ENCODE measurements around the gene PLXDC2.

The PLXDC2 gene

DNA sequence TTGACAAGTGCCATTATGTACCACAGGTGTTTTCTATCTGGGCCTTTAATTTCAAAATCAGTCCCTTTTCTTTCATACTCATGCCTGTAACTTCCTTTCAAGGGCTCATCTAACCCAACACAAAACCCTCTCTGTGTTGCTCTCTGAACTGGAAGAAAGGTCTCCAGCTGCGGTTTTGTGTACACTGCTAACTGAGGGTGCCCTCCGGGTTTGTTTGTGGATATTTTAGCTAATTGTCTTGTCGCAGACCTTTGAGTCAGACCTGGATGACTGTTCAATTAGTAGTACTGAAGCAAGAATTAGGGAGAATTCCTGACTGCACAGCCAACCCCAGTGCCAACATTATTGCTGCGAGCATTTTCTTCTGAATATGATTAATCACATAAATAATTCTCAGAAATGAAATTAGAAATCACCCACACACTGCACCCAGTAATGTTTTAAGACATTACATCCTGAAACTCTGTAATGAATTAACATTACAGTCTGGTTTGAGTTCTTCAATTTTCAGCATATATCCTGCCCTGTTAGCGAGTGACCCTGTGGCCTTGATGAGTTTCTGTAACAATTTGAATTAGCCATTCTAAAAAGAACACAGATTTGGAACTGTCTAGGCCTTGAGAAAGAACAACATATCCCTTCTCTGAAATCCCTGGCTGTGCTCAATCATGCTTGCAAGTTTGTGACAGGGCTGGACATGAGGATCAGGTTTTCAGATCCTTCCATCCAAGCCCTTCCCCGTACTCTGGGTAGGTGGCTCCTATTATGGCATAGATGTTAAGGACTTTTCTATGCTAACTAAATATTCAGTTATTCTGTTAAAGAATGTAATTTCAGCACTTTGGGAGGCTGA lies 460.1 kb downstream of the PLXDC2 start:
- CTCF ChIA-PET: no interaction called here
- TF ChIP-seq ARNT (IDR thresholded peaks at IDR 0.05): no peak
- TF ChIP-seq FOXM1 (IDR thresholded peaks at IDR 0.05; ENCODE audit: borderline replicate concordance): no peak
- TF ChIP-seq HDGF (IDR thresholded peaks at IDR 0.05; ENCODE audit: borderline replicate concordance): no peak
- TF ChIP-seq LEF1 (IDR thresholded peaks at IDR 0.05; ENCODE audit: borderline replicate concordance): no peak
- no peak for TF ChIP-seq SP1 (IDR thresholded peaks at IDR 0.05)
- TF ChIP-seq, protein P1, sequence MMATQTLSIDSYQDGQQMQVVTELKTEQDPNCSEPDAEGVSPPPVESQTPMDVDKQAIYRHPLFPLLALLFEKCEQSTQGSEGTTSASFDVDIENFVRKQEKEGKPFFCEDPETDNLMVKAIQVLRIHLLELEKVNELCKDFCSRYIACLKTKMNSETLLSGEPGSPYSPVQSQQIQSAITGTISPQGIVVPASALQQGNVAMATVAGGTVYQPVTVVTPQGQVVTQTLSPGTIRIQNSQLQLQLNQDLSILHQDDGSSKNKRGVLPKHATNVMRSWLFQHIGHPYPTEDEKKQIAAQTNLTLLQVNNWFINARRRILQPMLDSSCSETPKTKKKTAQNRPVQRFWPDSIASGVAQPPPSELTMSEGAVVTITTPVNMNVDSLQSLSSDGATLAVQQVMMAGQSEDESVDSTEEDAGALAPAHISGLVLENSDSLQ (IDR thresholded peaks at IDR 0.05): no peak
- no peak for TF ChIP-seq ELF4 (IDR thresholded peaks at IDR 0.05)
- no peak for TF ChIP-seq CTBP1 (IDR thresholded peaks at IDR 0.05; ENCODE audit: borderline replicate concordance)
- TF ChIP-seq NFRKB (IDR thresholded peaks at IDR 0.05): no peak
- no peak for TF ChIP-seq FOXA1 (IDR thresholded peaks at IDR 0.05)
- TF ChIP-seq L3MBTL2 (conservative IDR thresholded peaks at IDR 0.05): no peak
- TF ChIP-seq TARDBP (IDR thresholded peaks at IDR 0.05): no peak
- POLR2A ChIA-PET: no interaction called here
- no peak for DNase-seq (ENCODE audit: extremely low spot score)

DNA sequence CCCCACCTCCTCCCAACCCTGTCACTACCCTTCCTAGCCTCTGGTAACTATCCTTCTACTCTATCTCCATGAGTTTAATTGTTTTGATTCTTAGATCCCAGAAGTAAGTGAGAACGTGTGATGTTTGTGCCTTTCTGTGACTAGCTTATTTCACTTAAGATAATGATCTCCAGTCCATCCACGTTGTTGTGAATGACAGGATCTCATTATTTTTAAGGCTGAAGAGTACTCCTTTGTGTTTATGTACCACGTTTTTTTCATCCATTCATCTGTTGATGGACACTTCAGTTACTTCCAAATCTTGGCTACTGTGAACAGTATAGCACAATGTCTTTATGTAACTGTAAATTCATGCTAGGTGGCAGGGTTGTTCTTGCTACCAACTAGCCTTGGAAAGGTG lies 461.6 kb downstream of the PLXDC2 start:
- TF ChIP-seq LEF1 (IDR thresholded peaks at IDR 0.05; ENCODE audit: borderline replicate concordance) (no peak), BHLHE40 (IDR thresholded peaks at IDR 0.05; ENCODE audit: borderline replicate concordance) (no peak), NFRKB (IDR thresholded peaks at IDR 0.05) (no peak), HDGF (IDR thresholded peaks at IDR 0.05; ENCODE audit: borderline replicate concordance) (no peak)
- TF ChIP-seq, protein P1 (IDR thresholded peaks at IDR 0.05): no peak
- ChIA-PET CTCF (no interaction called here), POLR2A (no interaction called here)
- no peak for DNase-seq (ENCODE audit: extremely low spot score)

DNA sequence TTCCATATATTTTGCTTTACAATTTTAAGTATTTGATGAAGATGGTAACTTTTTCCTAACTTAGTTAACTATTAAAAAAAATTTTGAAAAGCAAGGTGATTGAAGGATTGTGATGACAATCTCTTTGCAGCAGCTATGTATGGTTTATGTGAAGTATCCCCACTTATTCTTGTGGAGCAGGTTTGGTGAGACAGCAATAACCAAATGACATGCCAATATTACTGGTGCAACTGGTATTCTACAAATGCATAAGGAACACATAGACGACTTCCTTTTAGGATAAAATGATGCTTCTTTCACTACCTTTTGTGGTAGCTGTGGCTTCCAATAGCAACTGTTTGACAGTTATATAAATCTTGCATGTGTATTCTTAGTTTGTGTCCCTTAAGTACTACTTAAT lies 465.3 kb downstream of the PLXDC2 start:
- no peak for DNase-seq (ENCODE audit: extremely low spot score)

DNA sequence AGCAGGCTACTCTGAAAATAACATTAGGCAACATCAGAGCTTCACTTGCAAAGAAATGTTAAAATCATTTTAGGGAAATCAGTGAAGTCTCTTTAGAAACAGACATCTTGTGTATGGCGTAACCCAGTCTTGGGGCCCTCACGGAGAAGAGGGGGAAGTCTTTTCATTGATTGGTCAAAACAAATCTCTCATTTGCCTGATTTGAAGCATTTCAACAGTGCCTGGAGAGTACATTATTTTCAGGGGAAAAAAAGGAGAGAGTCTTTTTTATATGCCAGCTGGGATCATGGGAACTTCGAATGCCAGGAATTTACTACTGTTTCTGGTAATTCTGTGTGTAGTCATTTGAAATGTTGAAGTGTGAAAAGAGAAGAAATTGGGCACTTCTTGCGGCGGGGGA lies 471.4 kb downstream of the PLXDC2 start:
- CTCF ChIA-PET: no interaction called here
- POLR2A ChIA-PET: no interaction called here
- TF ChIP-seq ZNF384 (IDR thresholded peaks at IDR 0.05) (no peak), TARDBP (IDR thresholded peaks at IDR 0.05) (no peak), HDGF (IDR thresholded peaks at IDR 0.05; ENCODE audit: borderline replicate concordance) (no peak), LEF1 (IDR thresholded peaks at IDR 0.05; ENCODE audit: borderline replicate concordance) (no peak), FOXK2 (IDR thresholded peaks at IDR 0.05) (no peak), ARNT (IDR thresholded peaks at IDR 0.05) (no peak), FOXM1 (IDR thresholded peaks at IDR 0.05; ENCODE audit: borderline replicate concordance) (no peak), ELF4 (IDR thresholded peaks at IDR 0.05) (no peak), BHLHE40 (IDR thresholded peaks at IDR 0.05; ENCODE audit: borderline replicate concordance) (no peak), SUZ12 (IDR thresholded peaks at IDR 0.05) (no peak)
- TF ChIP-seq, protein P1 (IDR thresholded peaks at IDR 0.05): no peak
- DNase-seq (ENCODE audit: extremely low spot score): no peak

More for the DNA sequence above, 465.3 kb downstream of the PLXDC2 start:
- ChIA-PET CTCF (no interaction called here), POLR2A (no interaction called here)
- no peak for TF ChIP-seq L3MBTL2 (conservative IDR thresholded peaks at IDR 0.05)
- TF ChIP-seq ELF4 (IDR thresholded peaks at IDR 0.05): no peak

DNA sequence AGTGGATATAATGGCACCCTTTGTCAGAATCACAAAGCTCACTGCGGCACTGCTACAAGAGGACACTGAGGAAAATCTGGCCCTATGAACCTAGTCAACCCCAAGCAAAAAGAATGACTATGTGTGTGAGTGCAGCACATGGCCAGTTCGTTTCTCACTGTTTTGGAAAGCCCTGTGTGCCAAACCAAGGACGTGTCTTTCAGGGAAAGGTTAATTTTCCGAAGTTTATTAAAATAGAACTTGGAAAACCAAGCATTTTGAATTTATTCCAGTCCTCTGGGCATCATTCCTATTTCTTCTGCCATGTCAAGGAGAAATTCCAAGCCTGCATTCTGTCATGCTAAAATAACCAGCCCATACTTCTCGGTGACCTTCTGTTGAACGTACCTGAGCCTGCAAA lies 471.8 kb downstream of the PLXDC2 start:
- no peak for DNase-seq (ENCODE audit: extremely low spot score)
- ChIA-PET CTCF (no interaction called here), POLR2A (no interaction called here)
- TF ChIP-seq, protein P1 (IDR thresholded peaks at IDR 0.05): no peak
- TF ChIP-seq FOXK2 (IDR thresholded peaks at IDR 0.05) (no peak), ZNF384 (IDR thresholded peaks at IDR 0.05) (no peak), HDGF (IDR thresholded peaks at IDR 0.05; ENCODE audit: borderline replicate concordance) (no peak), BHLHE40 (IDR thresholded peaks at IDR 0.05; ENCODE audit: borderline replicate concordance) (no peak), ARNT (IDR thresholded peaks at IDR 0.05) (no peak), FOXA1 (IDR thresholded peaks at IDR 0.05) (no peak), ELF4 (IDR thresholded peaks at IDR 0.05) (no peak), L3MBTL2 (conservative IDR thresholded peaks at IDR 0.05) (no peak), SUZ12 (IDR thresholded peaks at IDR 0.05) (no peak), SP1 (IDR thresholded peaks at IDR 0.05) (no peak), TARDBP (IDR thresholded peaks at IDR 0.05) (no peak), CTBP1 (IDR thresholded peaks at IDR 0.05; ENCODE audit: borderline replicate concordance) (no peak), LEF1 (IDR thresholded peaks at IDR 0.05; ENCODE audit: borderline replicate concordance) (no peak), FOXM1 (IDR thresholded peaks at IDR 0.05; ENCODE audit: borderline replicate concordance) (no peak), NFRKB (IDR thresholded peaks at IDR 0.05) (no peak)
